Anterior cingulate cortex (tissue), 58 donors: ENCODE results near the gene GLOD4.
"Not testable (repeated sequence)": the region's sequence is repeated elsewhere in the genome, so short reads cannot be mapped to it uniquely, and the experiment has no call there.

ENCODE experiments used
- DNase-seq, 58 donors: peaks; one replicate each; lab custom pipeline; 2025; lab: John Stamatoyannopoulos, UW

GLOD4 gene

GRCh38 chr17:802901-803881 is 21.1 kb upstream of the GLOD4 start:
- DNase-seq = peak in 1 of 58 donors; percentile 15

GRCh38 chr17:802481-802880 is 20.4 kb upstream of the GLOD4 start:
- no peak for DNase-seq

DNA sequence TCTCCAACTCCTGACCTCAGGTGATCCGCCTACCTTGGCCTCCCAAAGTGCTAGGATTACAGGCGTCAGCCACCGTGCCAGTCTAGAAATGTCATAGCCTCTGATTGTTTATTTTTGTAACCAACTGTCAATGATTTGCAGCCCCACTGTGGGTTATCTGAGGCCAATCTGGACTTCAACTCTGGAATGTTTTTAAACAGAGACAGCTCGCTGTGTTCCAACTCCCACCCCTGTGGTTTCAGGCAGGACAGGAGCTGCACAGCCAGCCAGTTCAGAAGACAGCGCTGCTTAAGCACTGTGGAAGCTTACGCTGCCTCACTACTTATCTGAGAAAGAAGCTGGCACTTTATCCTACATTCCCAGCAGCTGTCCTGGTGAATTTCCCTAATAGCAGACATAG is 19.6 kb upstream of the GLOD4 start:
- no peak for DNase-seq

DNA sequence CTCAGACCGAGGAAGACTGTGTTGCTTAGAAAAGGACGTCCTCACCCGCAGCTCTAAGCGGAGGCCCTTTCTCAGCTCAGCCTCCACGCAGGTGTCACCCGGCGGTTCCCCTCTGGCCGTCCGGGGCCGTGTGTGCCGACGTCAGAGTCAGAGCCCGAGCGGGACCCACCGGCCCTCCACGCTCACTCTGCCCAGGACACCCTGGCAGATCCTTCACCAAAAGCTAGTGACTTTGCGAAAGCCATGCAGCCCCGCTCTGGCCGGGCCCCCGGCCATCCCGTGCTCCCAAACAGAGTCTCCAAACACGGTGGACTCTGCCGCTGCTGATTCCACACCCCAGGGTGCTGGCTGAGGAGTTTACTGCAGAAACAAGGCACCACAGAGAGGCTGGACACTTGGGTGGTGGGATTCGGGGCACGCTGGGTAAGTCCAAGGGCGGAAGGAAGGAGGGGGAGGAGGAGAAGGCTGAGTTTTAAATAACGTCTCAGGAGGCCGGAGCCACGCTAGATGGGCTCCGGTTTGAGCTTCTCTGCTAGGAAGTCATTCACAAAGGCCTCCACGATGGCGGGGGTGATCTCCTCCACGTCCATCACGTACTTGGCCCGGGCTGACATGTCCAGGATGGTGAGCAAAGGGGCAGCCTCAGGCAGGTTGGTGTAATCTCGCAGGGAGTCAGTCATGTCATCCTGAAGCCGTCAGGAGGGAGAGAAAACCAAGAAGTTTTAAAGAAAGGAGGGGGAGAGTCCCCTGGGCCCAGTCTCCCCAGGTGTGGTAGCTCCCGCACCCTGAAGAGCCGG is 18.6 kb upstream of the GLOD4 start:
- DNase-seq = no peak

DNA sequence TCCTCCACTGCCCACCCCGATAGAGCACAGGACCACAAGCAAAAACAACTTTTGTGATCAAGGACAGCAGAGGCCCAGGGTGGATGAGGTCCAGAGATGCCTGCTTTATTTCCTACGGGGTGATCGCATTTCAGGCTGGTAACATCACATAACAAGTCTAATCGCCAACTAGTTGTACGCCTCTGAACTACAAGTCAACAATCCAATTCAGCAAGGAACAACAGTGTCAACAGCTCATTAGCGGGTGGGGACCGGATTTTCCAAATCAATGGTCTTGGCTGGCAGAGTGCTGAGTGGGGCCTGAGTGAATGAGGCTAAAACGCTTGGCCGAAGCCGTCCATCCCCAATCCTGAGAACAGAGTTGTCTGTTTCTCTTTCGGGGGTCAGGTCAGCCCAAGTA is 17.2 kb upstream of the GLOD4 start:
- DNase-seq = no peak

- peak in 4 of 58 donors; percentile 19 to 52 (median 25) for DNase-seq
These were observed 16.2 kb upstream of the GLOD4 start for GRCh38 chr17:798246-798645.

DNA sequence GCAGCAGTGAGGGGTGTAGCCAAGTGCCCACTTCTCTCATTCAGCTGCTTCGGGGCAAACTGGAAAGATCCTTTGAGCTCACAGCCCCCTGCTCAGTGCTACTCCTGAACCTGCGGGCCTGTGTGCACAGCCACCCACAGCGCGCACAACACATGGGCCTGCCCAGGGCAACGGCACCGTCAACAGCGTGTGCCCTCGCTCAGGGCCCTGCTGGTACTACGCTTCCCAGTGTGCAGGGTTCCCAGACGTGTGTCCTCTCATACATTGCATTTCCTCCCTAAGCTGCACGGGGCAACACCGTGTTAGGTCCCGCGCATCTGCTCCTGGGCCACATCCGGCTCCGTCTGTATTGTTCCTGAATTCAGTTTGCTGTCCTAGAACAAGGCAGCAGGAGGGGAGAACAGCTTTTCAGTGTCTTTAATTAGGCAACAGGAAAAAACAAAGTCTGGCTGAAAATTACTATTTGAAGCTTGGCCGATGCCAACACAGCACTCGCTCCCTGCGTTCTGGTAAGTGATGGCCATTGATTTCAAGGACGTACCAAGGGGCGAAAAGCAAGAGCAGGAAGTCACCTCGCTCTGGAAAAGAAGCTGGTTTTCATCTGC is 15.3 kb upstream of the GLOD4 start:
- DNase-seq = no peak

GRCh38 chr17:796609-797008 is 14.5 kb upstream of the GLOD4 start:
- no peak for DNase-seq

DNA sequence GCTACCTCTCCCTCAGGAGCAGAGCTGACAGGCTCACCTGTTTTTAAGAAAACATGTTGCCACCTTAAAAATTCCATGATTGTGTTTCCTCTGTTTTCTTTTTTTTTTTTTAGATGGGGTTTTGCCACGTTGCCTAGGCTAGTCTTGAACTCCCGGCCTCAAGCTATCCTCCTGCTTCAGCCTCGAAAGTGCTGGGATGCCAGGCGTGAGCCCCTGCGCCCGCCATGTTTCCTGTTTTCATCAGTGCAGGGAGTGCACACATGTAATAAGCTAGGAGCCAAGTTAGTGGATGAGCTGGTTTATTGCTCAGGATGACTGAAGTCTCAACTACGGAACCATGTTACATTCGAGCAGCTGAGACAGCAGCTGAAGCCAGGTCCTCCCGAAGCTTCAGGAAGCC is 13.6 kb upstream of the GLOD4 start:
- no peak for DNase-seq

- no peak for DNase-seq
These were observed 13.2 kb upstream of the GLOD4 start for GRCh38 chr17:795276-795675.

- DNase-seq = peak in 57 of 58 donors; percentile 20 to 90 (median 77)
These were observed 12.8 kb upstream of the GLOD4 start for GRCh38 chr17:794876-795275.

DNA sequence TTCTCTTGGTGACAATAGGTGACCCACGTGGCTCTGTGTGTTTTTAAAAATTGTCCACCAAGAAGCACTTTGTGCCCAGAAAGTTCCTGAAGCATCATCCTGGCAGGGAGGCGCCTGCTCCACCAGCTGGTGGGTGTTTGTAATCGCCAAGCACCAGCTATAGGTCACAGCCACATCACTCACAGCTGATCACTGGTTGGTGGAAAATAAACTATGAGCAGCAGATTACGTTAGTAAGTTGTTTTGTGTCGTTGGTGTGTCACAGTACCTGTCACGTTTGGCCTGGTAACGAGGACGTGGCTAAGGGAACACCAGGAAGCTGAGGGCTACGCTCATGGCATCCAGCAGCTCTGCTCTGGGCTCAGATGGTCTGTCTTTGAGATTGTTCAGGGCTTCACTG is 10.2 kb upstream of the GLOD4 start:
- DNase-seq = no peak

- DNase-seq = no peak
These were observed 9.7 kb upstream of the GLOD4 start for GRCh38 chr17:791829-792228.

DNA sequence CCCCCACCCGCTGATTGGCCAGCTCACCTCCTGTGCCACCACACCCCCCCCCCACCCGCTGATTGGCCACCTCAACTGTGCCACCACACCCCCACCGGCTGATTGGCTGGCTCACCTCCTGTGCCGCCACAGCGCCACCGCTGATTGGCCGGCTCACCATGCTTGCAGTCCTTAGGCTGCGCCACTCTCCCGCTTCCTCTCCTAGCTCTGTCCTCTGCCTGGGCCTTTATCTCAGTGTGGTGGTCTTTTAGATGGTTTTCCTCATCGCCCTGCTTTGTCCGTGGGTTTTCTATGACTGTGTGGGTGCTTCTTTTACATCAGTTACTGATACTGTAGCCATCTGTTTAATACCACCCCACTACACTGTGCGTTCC is 8.8 kb upstream of the GLOD4 start:
- peak in 1 of 58 donors; percentile 32 for DNase-seq

DNA sequence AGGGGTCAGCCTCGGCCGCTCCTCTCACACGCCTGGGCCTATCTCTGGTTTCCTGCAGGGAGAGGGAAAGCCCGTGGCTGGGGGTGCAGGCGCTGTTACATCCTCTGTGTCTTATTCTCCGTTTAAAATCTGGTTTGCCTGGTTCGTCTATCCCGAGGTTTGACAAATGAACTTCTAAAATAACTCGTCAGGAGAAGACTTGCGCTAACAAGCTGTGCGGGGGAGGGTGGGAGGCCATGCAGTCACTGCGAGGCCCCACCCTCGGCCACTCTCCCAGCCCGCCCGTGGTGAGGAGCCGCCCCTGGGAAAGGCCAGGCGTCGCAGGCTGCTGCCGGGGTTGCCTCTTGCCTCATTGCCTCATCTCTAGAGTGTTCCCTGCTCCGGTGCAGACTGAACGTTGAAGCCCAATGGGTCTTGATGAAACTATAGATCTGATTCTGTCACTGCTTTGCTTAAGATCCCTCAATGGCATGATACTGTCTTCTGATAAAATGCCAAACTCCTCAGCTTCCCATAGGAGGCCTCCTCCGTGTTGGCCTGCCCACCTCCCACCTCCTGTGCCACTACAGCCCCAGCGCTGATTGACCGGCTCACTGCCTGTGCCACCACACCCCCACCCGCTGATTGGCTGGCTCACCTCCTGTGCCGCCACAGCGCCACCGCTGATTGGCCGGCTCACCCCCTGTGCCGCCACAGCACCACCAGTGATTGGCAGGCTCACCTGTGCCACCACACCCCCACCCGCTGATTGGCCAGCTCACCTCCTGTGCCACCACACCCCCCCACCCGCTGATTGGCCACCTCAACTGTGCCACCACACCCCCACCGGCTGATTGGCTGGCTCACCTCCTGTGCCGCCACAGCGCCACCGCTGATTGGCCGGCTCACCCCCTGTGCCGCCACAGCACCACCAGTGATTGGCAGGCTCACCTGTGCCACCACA is 8.1 kb upstream of the GLOD4 start:
- DNase-seq = peak in 3 of 58 donors; percentile 20 to 38 (median 32)

- no peak for DNase-seq
These were observed 7.2 kb upstream of the GLOD4 start for GRCh38 chr17:789160-789840.

DNA sequence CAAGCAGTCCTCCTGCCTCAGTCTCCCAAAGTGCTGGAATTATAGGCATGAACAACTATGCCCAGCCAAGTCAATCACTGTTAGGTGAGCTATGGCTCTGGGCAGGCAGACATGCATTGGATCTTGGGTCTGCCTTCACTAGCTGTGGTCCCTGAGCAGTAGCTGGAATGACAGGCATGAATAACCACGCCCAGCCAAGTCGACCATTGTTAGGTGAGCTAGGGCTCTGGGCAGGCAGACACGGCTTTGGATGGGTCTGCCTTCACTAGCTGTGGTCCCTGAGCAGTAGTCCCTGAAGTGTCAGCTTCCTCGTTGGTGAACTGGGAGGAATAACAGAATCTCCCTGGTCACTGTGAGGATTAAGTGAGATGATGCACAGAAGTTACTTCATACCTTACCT is 6.5 kb upstream of the GLOD4 start:
- DNase-seq = no peak

DNA sequence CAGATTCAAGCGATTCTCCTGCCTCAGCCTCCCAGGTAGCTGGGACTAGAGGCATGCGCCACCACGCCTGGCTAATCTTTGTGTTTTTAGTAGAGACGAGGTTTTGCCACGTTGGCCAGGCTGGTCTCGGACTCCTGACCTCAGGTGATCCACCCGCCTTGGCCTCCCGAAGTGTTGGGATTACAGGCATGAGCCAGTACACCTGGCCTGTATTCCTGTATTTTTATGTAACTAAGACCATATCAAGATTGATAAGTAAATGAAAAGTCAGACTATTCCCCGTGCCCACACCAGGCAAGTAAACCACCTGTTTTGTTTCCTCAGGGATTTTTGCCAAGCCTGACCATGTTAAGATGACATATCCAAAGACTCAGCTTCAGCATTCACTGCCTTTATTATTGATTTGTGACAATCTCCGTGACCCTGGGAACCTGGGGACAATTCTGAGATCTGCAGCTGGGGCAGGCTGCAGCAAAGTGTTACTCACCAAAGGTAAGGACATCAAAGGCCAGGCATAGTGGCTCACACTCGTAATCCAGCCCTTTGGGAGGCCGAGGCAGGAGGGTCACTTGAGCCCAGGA is 5.7 kb upstream of the GLOD4 start:
- DNase-seq = no peak

GRCh38 chr17:785901-786300 is 3.8 kb upstream of the GLOD4 start:
- DNase-seq = not testable (repeated sequence)
